ENCODE data around the gene TCP11L2.

TCP11L2 gene

GRCh38 chr12:106307181-106307580 is 4.6 kb downstream of the TCP11L2 start:
- Histone ChIP-seq H3K9me3 (ENCODE audit: control insufficient read depth, low read length) (no peaks in the 10 kb centered on the region), H2AFZ (no peak overlapping the region), H3K4me3 (ENCODE audit: low read depth, low read length) (no peak overlapping the region), H3K4me2 (ENCODE audit: low read length) (no peak overlapping the region), H3K79me2 (peaks cover 3% of the 10 kb centered on the region), H3K36me3 (ENCODE audit: control insufficient read depth, insufficient read depth, low read length) (no peaks in the 10 kb centered on the region), H3K4me1 (peaks cover 42% of the 10 kb centered on the region), H3K27me3 (ENCODE audit: control insufficient read depth, insufficient read depth, low read length) (no peaks in the 10 kb centered on the region), H3K27ac (no peak overlapping the region), H3K9ac (no peak overlapping the region)
- TF ChIP-seq CTCF (IDR thresholded peaks at IDR 0.05) = no peak

GRCh38 chr12:106308121-106308520 is 5.6 kb downstream of the TCP11L2 start:
- Histone ChIP-seq H3K79me2 (peaks cover under 1% of the 10 kb centered on the region), H3K9me3 (ENCODE audit: control insufficient read depth, low read length) (no peaks in the 10 kb centered on the region), H3K4me2 (ENCODE audit: low read length) (peak overlapping the region; percentile 9), H3K27me3 (ENCODE audit: control insufficient read depth, insufficient read depth, low read length) (no peaks in the 10 kb centered on the region), H3K27ac (peak overlapping the region; percentile 65), H2AFZ (no peak overlapping the region), H3K36me3 (ENCODE audit: control insufficient read depth, insufficient read depth, low read length) (no peaks in the 10 kb centered on the region), H3K4me1 (peaks cover 42% of the 10 kb centered on the region), H3K9ac (no peak overlapping the region), H3K4me3 (ENCODE audit: low read depth, low read length) (no peak overlapping the region)
- no peak for TF ChIP-seq CTCF (IDR thresholded peaks at IDR 0.05)

- peak overlapping the region; percentile 9 for H3K4me2 ChIP-seq (ENCODE audit: low read length)
- no peak overlapping the region for H2AFZ ChIP-seq
- H3K79me2 ChIP-seq = no peaks in the 10 kb centered on the region
- H3K27me3 ChIP-seq (ENCODE audit: control insufficient read depth, insufficient read depth, low read length) = no peaks in the 10 kb centered on the region
- H3K9me3 ChIP-seq (ENCODE audit: control insufficient read depth, low read length) = no peaks in the 10 kb centered on the region
- H3K4me1 ChIP-seq = peaks cover 39% of the 10 kb centered on the region
- no peak for TF ChIP-seq CTCF (IDR thresholded peaks at IDR 0.05)
- peak overlapping the region; percentile 65 for H3K27ac ChIP-seq
- no peaks in the 10 kb centered on the region for H3K36me3 ChIP-seq (ENCODE audit: control insufficient read depth, insufficient read depth, low read length)
- H3K9ac ChIP-seq = no peak overlapping the region
- H3K4me3 ChIP-seq (ENCODE audit: low read depth, low read length) = no peak overlapping the region
Observed at GRCh38 chr12:106308611-106309010, 6.1 kb downstream of the TCP11L2 start.

- no peaks in the 10 kb centered on the region for H3K9me3 ChIP-seq (ENCODE audit: control insufficient read depth, low read length)
- no peak overlapping the region for H2AFZ ChIP-seq
- no peak overlapping the region for H3K27ac ChIP-seq
- TF ChIP-seq CTCF (IDR thresholded peaks at IDR 0.05) = no peak
- no peaks in the 10 kb centered on the region for H3K36me3 ChIP-seq (ENCODE audit: control insufficient read depth, insufficient read depth, low read length)
- H3K27me3 ChIP-seq (ENCODE audit: control insufficient read depth, insufficient read depth, low read length) = no peaks in the 10 kb centered on the region
- H3K4me3 ChIP-seq (ENCODE audit: low read depth, low read length) = no peak overlapping the region
- H3K4me1 ChIP-seq = peaks cover 29% of the 10 kb centered on the region
- no peaks in the 10 kb centered on the region for H3K79me2 ChIP-seq
- peak overlapping the region; percentile 3 for H3K4me2 ChIP-seq (ENCODE audit: low read length)
- no peak overlapping the region for H3K9ac ChIP-seq
Observed at GRCh38 chr12:106309671-106310505, 7.4 kb downstream of the TCP11L2 start.

- Histone ChIP-seq H3K9ac (no peak overlapping the region), H3K27me3 (ENCODE audit: control insufficient read depth, insufficient read depth, low read length) (no peaks in the 10 kb centered on the region), H3K4me1 (peaks cover 28% of the 10 kb centered on the region), H2AFZ (no peak overlapping the region), H3K9me3 (ENCODE audit: control insufficient read depth, low read length) (no peaks in the 10 kb centered on the region), H3K4me2 (ENCODE audit: low read length) (peak overlapping the region; percentile 29), H3K36me3 (ENCODE audit: control insufficient read depth, insufficient read depth, low read length) (no peaks in the 10 kb centered on the region), H3K27ac (peak overlapping the region; percentile 2), H3K79me2 (peaks cover 3% of the 10 kb centered on the region), H3K4me3 (ENCODE audit: low read depth, low read length) (peak overlapping the region; percentile 22)
- TF ChIP-seq CTCF (IDR thresholded peaks at IDR 0.05) = no peak
Observed at GRCh38 chr12:106310687-106311086, 8.2 kb downstream of the TCP11L2 start.

Data from parathyroid adenoma (tissue), 2 donors.